Chondrocyte (in vitro differentiated cells): ENCODE data around the gene NSD1. TPM values are rescaled to one million over a fixed set of nuclear protein-coding genes. Genes with fewer than 3 reads are reported as not detected.

Experiments used
- DNase-seq: peaks from one replicate; pipeline ENCODE4 v3.0.0; 2021; ENCODE audit warnings: mixed read lengths, low spot score
- H3K27ac Mint-ChIP-seq: one replicate; pipeline ENCODE4 v1.8.0; 2021; ENCODE audit warnings: mild to moderate bottlenecking, moderate library complexity, mixed read lengths; ENCODE audit not compliant: unreplicated experiment
- H3K27me3 Mint-ChIP-seq: 2 replicates; pipeline ENCODE4 v1.8.0; 2021; ENCODE audit warnings: low read depth, mixed read lengths
- H3K36me3 Mint-ChIP-seq: 2 replicates; pipeline ENCODE4 v1.8.0; 2021; ENCODE audit warnings: low read depth, mixed read lengths
- H3K4me1 Mint-ChIP-seq: 2 replicates; pipeline ENCODE4 v1.8.0; 2021; ENCODE audit warnings: low read depth, mild to moderate bottlenecking, mixed read lengths
- H3K4me3 Mint-ChIP-seq: one replicate; pipeline ENCODE4 v1.8.0; 2021; ENCODE audit warnings: mild to moderate bottlenecking, moderate library complexity, mixed read lengths; ENCODE audit not compliant: unreplicated experiment
- H3K9me3 Mint-ChIP-seq: 2 replicates; pipeline ENCODE4 v1.8.0; 2021; ENCODE audit warnings: low read depth, mixed read lengths
- CTCF ChIP-seq: fragments of 200-600 bp; sonication (generic); IDR thresholded peaks from 2 replicates; pipeline ENCODE4 v1.5.0; 2021; ENCODE audit warnings: antibody characterized with exemption, mild to moderate bottlenecking, moderate library complexity
- total RNA-seq: library from RNA; stranded (reverse); gene quantifications from 3 replicates; pipeline ENCODE4 v1.2.1, GENCODE V29; 2021

NSD1 gene
- total RNA-seq, 1 donor from 2014 or later: 67.3 TPM

- Mint-ChIP-seq H3K36me3 (peaks cover 20% of the 10 kb centered on the region), H3K4me1 (peaks cover 20% of the 10 kb centered on the region), H3K4me3 (no peak overlapping the region), H3K9me3 (no peaks in the 10 kb centered on the region), H3K27ac (peak overlapping the region; percentile 49), H3K27me3 (no peaks in the 10 kb centered on the region)
- no peak for TF ChIP-seq CTCF
- DNase-seq: no peak
These were observed 137.1 kb downstream of the NSD1 start for GRCh38 chr5:177270653-177271052.

GRCh38 chr5:177271113-177271512 is 137.5 kb downstream of the NSD1 start:
- Mint-ChIP-seq H3K36me3 (peaks cover 17% of the 10 kb centered on the region), H3K4me1 (peaks cover 20% of the 10 kb centered on the region), H3K27ac (no peak overlapping the region), H3K9me3 (no peaks in the 10 kb centered on the region), H3K4me3 (no peak overlapping the region), H3K27me3 (no peaks in the 10 kb centered on the region)
- DNase-seq: no peak
- TF ChIP-seq CTCF: no peak

GRCh38 chr5:177275883-177276282 is 142.3 kb downstream of the NSD1 start:
- Mint-ChIP-seq H3K4me1 (peaks cover 9% of the 10 kb centered on the region), H3K27ac (no peak overlapping the region), H3K4me3 (no peak overlapping the region), H3K9me3 (no peaks in the 10 kb centered on the region), H3K27me3 (no peaks in the 10 kb centered on the region), H3K36me3 (peaks cover 18% of the 10 kb centered on the region)
- DNase-seq: no peak
- TF ChIP-seq CTCF: no peak

- peaks cover 3% of the 10 kb centered on the region for H3K4me1 Mint-ChIP-seq
- no peak for TF ChIP-seq CTCF
- H3K27ac Mint-ChIP-seq: no peak overlapping the region
- H3K4me3 Mint-ChIP-seq: no peak overlapping the region
- H3K9me3 Mint-ChIP-seq: no peaks in the 10 kb centered on the region
- H3K27me3 Mint-ChIP-seq: no peaks in the 10 kb centered on the region
- DNase-seq: no peak
- H3K36me3 Mint-ChIP-seq: peaks cover 19% of the 10 kb centered on the region
These were observed 143.3 kb downstream of the NSD1 start for GRCh38 chr5:177276886-177277285.

- TF ChIP-seq CTCF: no peak
- H3K4me1 Mint-ChIP-seq: no peaks in the 10 kb centered on the region
- no peak for DNase-seq
- no peaks in the 10 kb centered on the region for H3K27me3 Mint-ChIP-seq
- no peak overlapping the region for H3K27ac Mint-ChIP-seq
- no peak overlapping the region for H3K4me3 Mint-ChIP-seq
- no peaks in the 10 kb centered on the region for H3K9me3 Mint-ChIP-seq
- peaks cover 26% of the 10 kb centered on the region for H3K36me3 Mint-ChIP-seq
These were observed 154.6 kb downstream of the NSD1 start for GRCh38 chr5:177288191-177288590.
